Common myeloid progenitor, CD34-positive (primary cell): ENCODE data around the gene ABCA3.

Source experiments
- CTCF ChIA-PET: fragments of 350-600 bp; sonication (Branson Sonifier 250); formaldehyde crosslinking; loops from one replicate; lab custom pipeline; 2021; ENCODE audit warnings: antibody characterized with exemption; lab: Charles Lee
- POLR2A ChIA-PET: fragments of 350-600 bp; sonication (Branson Sonifier 250); formaldehyde crosslinking; loops from one replicate; lab custom pipeline; 2021; ENCODE audit warnings: antibody characterized with exemption; lab: Charles Lee
- DNase-seq, 3 donors: peaks; one replicate each; pipeline versions ENCODE4 v3.0.0 to v3.0.0-alpha.2; 2013
- H3K27ac ChIP-seq, 2 experiments: 1 replicate in 1 of 2; 2 replicates in 1 of 2; pipeline ENCODE4 v1.7.0; 2013; ENCODE audit warnings: inconsistent platforms in 2 of 2, low read length in 2 of 2, mild to moderate bottlenecking in 2 of 2, low read depth in 1 of 2, moderate library complexity in 1 of 2; ENCODE audit not compliant: severe bottlenecking in 2 of 2, insufficient read depth in 1 of 2, poor library complexity in 1 of 2
- H3K27me3 ChIP-seq, 5 experiments: replicated peaks in 2 of 5; 1 replicate in 3 of 5; 2 replicates in 2 of 5; pipeline versions ENCODE4 v1.6.1 to v1.7.0; 2013; ENCODE audit warnings: low read length in 4 of 5, mild to moderate bottlenecking in 2 of 5, moderate library complexity in 2 of 5, inconsistent platforms in 1 of 5; ENCODE audit not compliant: insufficient read depth in 5 of 5, control insufficient read depth in 4 of 5
- H3K36me3 ChIP-seq, 4 experiments: 1 replicate in 2 of 4; 2 replicates in 2 of 4; pipeline versions ENCODE4 v1.6.1 to v1.7.0; 2013; ENCODE audit warnings: low read length in 3 of 4, control low read depth in 1 of 4, mild to moderate bottlenecking in 1 of 4; ENCODE audit not compliant: control insufficient read depth in 4 of 4, insufficient read depth in 4 of 4
- H3K4me1 ChIP-seq, 4 experiments: 1 replicate in 3 of 4; 2 replicates in 1 of 4; pipeline versions ENCODE4 v1.6.1 to v1.7.1; 2013; ENCODE audit warnings: low read length in 3 of 4, mild to moderate bottlenecking in 3 of 4, control low read depth in 1 of 4, inconsistent platforms in 1 of 4, moderate library complexity in 1 of 4; ENCODE audit not compliant: control insufficient read depth in 4 of 4, insufficient read depth in 4 of 4; ENCODE audit errors: control extremely low read depth in 1 of 4
- H3K4me3 ChIP-seq, 7 experiments: 1 replicate in 4 of 7; 2 replicates in 3 of 7; pipeline versions ENCODE4 v1.5.1 to v1.7.0; 2013; ENCODE audit warnings: mild to moderate bottlenecking in 7 of 7, low read length in 6 of 7, moderate library complexity in 6 of 7, inconsistent platforms in 2 of 7, low read depth in 2 of 7, control low read depth in 1 of 7; ENCODE audit not compliant: insufficient read depth in 4 of 7, control insufficient read depth in 1 of 7; ENCODE audit errors: extremely low read depth in 1 of 7
- H3K9me3 ChIP-seq, 5 experiments: 1 replicate in 4 of 5; 2 replicates in 1 of 5; pipeline versions ENCODE4 v1.6.1 to v1.7.1; 2013; ENCODE audit warnings: low read length in 4 of 5, mild to moderate bottlenecking in 2 of 5, inconsistent platforms in 1 of 5, low read depth in 1 of 5, moderate library complexity in 1 of 5; ENCODE audit not compliant: control insufficient read depth in 4 of 5, insufficient read depth in 2 of 5; ENCODE audit errors: control extremely low read depth in 1 of 5
- WGBS: methylation state at CpG from one replicate; pipeline ENCODE4 v1.1.5; 2013; ENCODE audit not compliant: insufficient coverage; 5-methylcytosine and 5-hydroxymethylcytosine counted together

ABCA3 gene

GRCh38 chr16:2276368-2277195, 63.9 kb downstream of the ABCA3 start:
- CTCF ChIA-PET = interaction anchor here (0.7 kb wide), 1 partner anchor 647 kb away, joined by 3 read pairs; no protein-coding TSS in a partner anchor

DNA sequence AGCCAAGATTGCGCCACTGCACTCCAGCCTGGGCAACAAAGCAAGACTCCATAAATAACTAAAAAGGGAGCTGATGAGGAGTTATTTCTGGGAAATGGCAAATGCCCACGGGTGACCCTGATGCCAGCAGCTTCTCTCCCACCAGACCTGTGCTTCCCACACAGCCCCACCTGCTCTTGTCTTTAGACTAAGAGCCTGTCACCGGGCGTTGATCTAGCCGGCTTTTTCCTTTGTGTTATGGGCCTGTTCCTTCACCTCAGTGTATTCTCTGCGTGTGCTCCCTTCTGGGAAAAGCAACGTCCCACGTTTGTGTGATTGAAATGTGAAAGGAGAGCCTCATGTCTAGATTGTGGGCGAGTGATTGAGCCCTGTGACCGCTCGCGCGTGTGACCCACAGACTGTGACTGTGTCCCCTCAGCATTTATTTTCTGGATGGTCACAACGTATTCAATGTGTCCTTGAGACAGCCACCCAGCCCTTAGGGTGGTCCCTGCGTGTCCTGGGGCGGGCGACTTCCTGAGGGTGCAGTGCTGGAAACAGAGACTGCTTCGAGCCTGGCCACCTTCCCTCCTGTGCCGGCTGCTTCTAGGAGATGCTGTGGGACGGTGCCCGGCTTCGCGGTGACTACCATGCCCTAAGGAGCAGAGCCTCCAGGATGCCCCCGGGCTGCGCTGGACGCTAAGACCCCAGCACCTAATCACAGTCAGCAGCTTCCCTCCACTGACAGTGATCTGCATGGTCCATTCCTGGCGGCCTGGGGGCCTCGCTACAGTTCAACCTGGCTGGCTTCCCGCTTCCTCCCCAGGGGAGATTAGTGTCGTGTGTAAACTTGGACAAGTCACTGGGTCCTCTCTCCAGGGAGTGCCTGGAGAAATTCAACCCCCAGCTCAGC, 64.8 kb downstream of the ABCA3 start:
- no peak for DNase-seq
- POLR2A ChIA-PET = no interaction called here
- Histone ChIP-seq H3K9me3 (no peaks in the 10 kb centered on the region), H3K4me3 (no peak overlapping the region), H3K27me3 (no peaks in the 10 kb centered on the region), H3K27ac (no peak overlapping the region), H3K36me3 (peaks cover 0 to 5% (median 2%) of the 10 kb centered on the region in 4 experiments), H3K4me1 (peaks cover 0 to 4% (median 0%) of the 10 kb centered on the region in 4 experiments)
- WGBS = 97% methylated on average over 24 of the region's 30 CpGs
- CTCF ChIA-PET = no interaction called here

More at GRCh38 chr16:2276368-2277195, 63.9 kb downstream of the ABCA3 start:
- POLR2A ChIA-PET = no interaction called here
- Histone ChIP-seq H3K36me3 (peaks cover 0 to 8% (median 3%) of the 10 kb centered on the region in 4 experiments), H3K27me3 (no peaks in the 10 kb centered on the region), H3K9me3 (no peaks in the 10 kb centered on the region), H3K4me3 (no peak overlapping the region), H3K27ac (no peak overlapping the region), H3K4me1 (peaks cover 0 to 4% (median 0%) of the 10 kb centered on the region in 4 experiments)
- WGBS = 93% methylated on average over 23 of the region's 26 CpGs
- DNase-seq = no peak

GRCh38 chr16:2273931-2274330, 66.6 kb downstream of the ABCA3 start:
- H3K4me1 ChIP-seq = peaks cover 0 to 17% (median 9%) of the 10 kb centered on the region in 4 experiments
- no peaks in the 10 kb centered on the region for H3K9me3 ChIP-seq
- H3K4me3 ChIP-seq = no peak overlapping the region
- 99% methylated on average over 10 of the region's 10 CpGs for WGBS
- ChIA-PET POLR2A (no interaction called here), CTCF (no interaction called here)
- H3K27ac ChIP-seq = no peak overlapping the region
- DNase-seq = no peak
- H3K27me3 ChIP-seq = no peaks in the 10 kb centered on the region
- H3K36me3 ChIP-seq = peaks cover 0 to 5% (median 2%) of the 10 kb centered on the region in 4 experiments

DNA sequence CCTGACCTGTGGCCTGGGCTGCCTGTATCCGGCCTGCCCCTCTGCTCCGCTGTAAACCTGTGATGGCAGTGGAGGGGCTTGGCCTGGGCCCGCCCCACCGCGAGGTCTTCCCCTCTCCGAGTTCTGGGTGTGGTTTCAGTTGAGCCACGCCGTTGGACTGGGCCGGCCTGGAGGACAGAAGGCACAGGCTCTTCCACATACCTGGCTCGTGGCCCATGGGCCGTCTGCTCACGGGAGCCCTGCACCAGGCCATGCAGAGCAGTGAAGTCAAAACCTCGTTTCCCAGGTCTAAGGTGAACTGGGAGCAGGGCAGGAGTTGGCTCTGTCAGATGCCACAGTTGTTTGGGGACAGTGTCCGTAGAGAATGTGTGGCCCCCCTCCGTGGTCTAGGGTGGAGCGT, 67.0 kb downstream of the ABCA3 start:
- ChIA-PET POLR2A (no interaction called here), CTCF (no interaction called here)
- H3K9me3 ChIP-seq = no peaks in the 10 kb centered on the region
- no peaks in the 10 kb centered on the region for H3K27me3 ChIP-seq
- H3K4me1 ChIP-seq = peaks cover 0 to 17% (median 12%) of the 10 kb centered on the region in 4 experiments
- 94% methylated on average over 15 of the region's 16 CpGs for WGBS
- no peak overlapping the region for H3K27ac ChIP-seq
- H3K36me3 ChIP-seq = peaks cover 0 to 3% (median under 1%) of the 10 kb centered on the region in 4 experiments
- H3K4me3 ChIP-seq = no peak overlapping the region
- no peak for DNase-seq

GRCh38 chr16:2271848-2272461, 68.6 kb downstream of the ABCA3 start:
- 97% methylated on average over 12 of the region's 14 CpGs for WGBS
- H3K36me3 ChIP-seq = peaks cover 0 to 2% (median 0%) of the 10 kb centered on the region in 4 experiments
- CTCF ChIA-PET = interaction anchor here (1.5 to 1.9 kb wide), 2 partner anchors 9 to 13 kb away, joined by 4 to 6 read pairs; no protein-coding TSS in a partner anchor

DNA sequence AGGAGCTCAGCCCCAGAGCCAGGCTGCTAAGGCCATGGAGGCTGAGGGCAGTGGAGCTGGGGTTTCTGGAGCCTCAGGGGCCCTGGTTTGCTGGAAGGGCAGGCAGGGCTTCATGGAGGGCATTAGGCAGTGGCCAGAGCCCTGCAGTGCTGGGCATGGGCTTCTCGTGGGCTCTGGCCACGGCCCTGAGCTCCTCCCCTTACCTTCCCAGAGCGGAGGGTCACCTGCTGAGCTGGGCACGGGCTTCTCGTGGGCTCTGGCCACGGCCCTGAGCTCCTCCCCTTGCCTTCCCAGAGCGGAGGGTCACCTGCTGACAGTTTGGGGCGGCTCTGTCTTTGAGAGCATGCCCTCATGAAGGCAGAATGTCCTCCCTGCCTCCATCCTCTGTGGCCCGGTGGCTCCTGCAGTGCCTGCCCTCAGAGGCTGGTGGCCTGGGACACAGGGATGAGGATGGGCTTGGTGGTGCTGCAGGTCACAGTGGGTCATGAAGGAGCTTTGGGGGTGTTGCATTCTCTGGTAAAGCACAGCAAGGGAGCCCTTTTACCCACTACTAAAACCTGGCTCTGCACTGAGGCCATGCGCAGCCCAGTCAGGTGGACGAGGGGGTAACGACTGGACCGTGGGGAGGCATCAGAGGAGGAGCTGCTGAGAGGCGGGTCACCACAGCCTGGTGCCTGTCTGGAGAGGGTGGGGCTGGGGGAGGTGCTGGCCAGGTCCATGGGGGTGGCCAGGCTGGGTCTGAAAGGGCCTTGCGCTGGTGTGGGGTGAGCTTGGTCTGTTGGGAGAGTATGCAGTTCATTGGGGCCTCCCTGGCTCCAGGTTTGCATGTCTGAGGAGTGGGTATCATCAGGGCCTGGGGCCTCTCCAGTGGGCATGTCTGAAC, 69.7 kb downstream of the ABCA3 start:
- CTCF ChIA-PET = interaction anchor here (0.7 to 2.3 kb wide), 5 partner anchors 8 to 231 kb away, joined by 3 to 7 read pairs (median 6); partner anchors contain the start of gene ECI1
- H3K4me3 ChIP-seq = no peak overlapping the region
- peaks cover 0 to 2% (median under 1%) of the 10 kb centered on the region in 4 experiments for H3K36me3 ChIP-seq
- no peak overlapping the region for H3K27ac ChIP-seq
- no peaks in the 10 kb centered on the region for H3K9me3 ChIP-seq
- no peaks in the 10 kb centered on the region for H3K27me3 ChIP-seq
- H3K4me1 ChIP-seq = peaks cover 0 to 27% (median 18%) of the 10 kb centered on the region in 4 experiments
- WGBS = 86% methylated on average over 14 of the region's 15 CpGs
- POLR2A ChIA-PET = no interaction called here
- DNase-seq = no peak

More at GRCh38 chr16:2271848-2272461, 68.6 kb downstream of the ABCA3 start:
- Histone ChIP-seq H3K27me3 (no peaks in the 10 kb centered on the region), H3K9me3 (no peaks in the 10 kb centered on the region), H3K4me3 (no peak overlapping the region), H3K27ac (no peak overlapping the region), H3K4me1 (peaks cover 0 to 17% (median 12%) of the 10 kb centered on the region in 4 experiments)
- POLR2A ChIA-PET = no interaction called here
- no peak for DNase-seq
